GM18511 (cell line): Measurements from ENCODE around the gene MMP24OS.
A peak's percentile ranks its signal among the peaks of the same experiment; 100 is the strongest.
"Not testable (repeated sequence)": the region's sequence is repeated elsewhere in the genome, so short reads cannot be mapped to it uniquely, and the experiment has no call there.

Experiments used
- ATAC-seq: cut with Tn5 transposase; IDR thresholded peaks from one replicate; pipeline ENCODE4 v1.9.1; 2021; ENCODE audit warnings: mild to moderate bottlenecking, moderate library complexity; ENCODE audit not compliant: unreplicated experiment

MMP24OS gene

DNA sequence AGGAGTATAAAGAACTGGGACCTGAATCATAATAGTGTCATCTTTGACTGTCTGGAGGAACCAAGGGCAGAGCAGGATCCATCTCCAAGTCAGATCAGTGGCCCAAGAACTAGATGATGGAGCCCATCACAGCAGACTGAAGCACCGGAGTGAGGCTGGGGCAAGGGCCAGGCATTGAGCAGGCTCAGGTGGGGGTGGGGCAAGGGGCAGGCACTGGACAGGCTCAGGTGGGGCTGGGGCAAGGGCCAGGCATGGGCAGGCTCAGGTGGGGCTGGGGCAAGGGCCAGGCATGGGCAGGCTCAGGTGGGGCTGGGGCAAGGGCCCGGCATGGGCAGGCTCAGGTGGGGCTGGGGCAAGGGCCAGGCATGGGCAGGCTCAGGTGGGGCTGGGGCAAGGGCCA lies 25.3 kb downstream of the MMP24OS start:
- ATAC-seq: not testable (repeated sequence)

GRCh38 chr20:35252037-35252461 lies 25.9 kb downstream of the MMP24OS start:
- ATAC-seq: peak; percentile 52

GRCh38 chr20:35251613-35251940 lies 26.3 kb downstream of the MMP24OS start:
- no peak for ATAC-seq

DNA sequence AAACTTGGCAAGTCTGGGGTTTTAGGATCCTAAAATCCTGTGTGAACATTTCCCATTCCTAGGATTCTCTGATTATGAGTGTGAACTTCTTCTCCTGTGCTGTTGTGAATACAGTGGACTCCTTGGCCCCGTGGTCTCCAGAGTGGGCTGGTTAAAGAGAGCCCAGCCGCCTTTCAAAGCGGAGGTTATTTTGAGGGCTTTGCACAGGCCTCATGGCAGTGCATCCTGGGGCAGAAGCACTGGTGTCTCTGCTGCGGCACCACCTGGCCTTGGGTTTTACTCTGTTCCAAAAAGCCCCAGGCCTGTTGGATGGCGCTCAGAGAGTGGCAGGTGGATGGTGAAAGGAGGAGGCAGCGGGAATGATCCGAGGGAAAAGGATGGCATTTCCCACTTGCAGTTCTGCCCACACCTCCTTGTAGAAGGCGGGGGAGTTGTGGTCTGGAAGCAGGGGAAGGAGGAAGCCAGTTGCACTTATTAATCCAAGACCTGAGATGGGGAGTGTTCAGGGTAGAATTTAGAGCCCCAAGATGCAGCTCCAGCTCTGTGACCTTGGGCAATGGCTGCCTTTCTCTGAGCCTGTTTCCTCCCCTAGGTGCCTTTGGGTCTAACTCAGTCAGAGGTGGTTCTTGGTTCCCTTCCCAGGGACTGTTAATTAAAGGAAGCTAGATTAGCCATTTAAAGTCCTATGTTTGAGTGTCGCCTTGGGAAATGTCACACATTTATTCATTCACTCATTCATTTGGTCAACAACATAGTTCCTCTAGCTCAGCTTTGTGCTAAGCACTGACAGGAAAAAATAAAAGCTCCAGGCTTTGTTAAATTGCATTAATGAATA lies 29.1 kb downstream of the MMP24OS start:
- no peak for ATAC-seq

DNA sequence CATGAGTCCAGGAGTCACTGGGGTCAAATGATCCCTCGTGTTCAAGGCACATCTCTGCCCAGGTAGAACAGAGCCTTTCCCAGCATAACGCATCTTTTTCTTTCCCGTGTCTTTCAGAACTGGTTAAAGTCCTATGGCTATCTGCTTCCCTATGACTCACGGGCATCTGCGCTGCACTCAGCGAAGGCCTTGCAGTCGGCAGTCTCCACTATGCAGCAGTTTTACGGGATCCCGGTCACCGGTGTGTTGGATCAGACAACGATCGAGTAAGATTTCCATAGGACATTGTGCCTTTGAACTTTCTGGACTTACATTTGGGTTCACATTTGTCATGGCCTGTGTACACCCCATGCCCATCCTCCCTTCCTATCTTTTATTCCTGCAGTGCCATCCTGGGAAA lies 31.2 kb downstream of the MMP24OS start:
- ATAC-seq: no peak

DNA sequence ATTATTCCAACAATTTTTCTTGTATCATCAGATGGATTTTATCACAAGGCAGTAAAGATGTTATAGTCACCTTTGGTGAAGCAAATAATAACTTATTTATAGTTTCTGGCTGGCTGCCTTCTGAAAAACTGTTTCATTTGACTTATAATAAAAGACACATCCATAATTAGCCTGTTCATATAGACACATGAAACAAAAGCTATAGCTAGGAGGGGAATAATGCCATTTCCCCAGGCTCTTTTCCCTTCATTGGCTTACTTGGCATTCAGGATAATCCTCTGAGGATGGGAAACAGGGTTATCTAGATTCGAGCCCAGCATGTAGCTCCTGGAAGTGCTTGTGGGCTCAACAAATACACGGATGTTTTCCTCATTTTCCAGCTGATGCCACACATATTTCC lies 33.9 kb downstream of the MMP24OS start:
- no peak for ATAC-seq

DNA sequence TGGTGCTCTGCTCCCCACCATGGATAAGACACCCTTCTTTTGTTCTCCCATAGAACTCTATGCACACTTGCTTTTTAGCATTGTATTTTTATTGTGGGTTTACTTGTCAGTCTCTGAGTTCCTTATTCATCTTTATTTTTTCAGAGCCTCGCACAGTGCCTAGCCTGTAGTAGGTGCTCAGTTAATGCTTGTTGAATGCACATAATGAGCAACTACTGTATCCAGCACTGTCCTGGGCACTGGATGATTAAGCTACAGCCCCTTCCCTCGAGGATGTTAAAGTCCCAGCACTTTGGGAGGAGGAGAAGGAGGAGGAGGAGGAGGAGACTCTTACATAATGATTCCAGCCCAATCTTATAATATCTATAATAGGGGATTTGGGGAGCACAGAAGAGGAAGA lies 34.6 kb downstream of the MMP24OS start:
- no peak for ATAC-seq

- ATAC-seq: no peak
Measured at GRCh38 chr20:35240811-35241293, 37.1 kb downstream of the MMP24OS start.

- no peak for ATAC-seq
Measured at GRCh38 chr20:35240083-35240810, 37.7 kb downstream of the MMP24OS start.

GRCh38 chr20:35238735-35239134 lies 39.2 kb downstream of the MMP24OS start:
- no peak for ATAC-seq

GRCh38 chr20:35238170-35238569 lies 39.8 kb downstream of the MMP24OS start:
- ATAC-seq: no peak

GRCh38 chr20:35237486-35237885 lies 40.4 kb downstream of the MMP24OS start:
- ATAC-seq: no peak

DNA sequence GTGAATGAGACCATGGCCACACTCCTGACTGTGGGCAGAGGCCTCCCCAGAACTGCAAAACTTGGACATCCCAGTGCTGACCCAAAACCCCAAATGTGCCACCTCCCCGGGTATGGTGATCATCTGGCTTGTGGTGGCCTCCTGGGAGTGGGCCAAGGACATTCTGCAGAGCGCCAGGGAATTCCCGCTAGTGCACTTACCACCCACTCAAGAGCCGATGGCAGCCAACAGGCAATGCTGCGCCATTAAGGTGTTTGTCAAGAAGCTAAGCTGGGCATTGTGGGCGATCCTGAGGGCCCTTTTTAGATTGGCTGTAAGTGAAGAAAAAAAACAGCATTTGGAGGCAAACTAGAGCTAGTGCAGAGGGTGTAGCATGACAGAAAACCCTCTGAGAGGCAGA lies 42.0 kb downstream of the MMP24OS start:
- no peak for ATAC-seq

DNA sequence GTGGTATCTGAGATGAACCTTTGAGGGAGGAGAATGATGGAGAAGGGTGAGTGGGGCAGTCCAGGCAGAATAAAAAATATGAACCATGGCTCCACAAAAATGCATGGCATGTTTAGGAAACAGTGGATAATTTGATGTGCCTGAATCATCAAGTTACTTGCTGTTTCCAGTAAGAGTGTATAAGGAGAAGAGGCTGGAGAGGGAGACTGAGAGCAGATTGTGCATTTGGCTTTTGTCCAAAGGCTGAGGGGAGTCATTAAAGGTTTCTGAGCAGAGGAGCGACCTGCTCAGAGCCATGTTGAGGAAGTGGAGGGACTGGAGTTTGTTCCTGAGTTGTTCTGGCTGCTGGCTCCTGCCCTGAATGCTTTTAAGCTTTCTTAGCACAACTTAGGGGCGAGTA lies 45.3 kb downstream of the MMP24OS start:
- ATAC-seq: no peak

DNA sequence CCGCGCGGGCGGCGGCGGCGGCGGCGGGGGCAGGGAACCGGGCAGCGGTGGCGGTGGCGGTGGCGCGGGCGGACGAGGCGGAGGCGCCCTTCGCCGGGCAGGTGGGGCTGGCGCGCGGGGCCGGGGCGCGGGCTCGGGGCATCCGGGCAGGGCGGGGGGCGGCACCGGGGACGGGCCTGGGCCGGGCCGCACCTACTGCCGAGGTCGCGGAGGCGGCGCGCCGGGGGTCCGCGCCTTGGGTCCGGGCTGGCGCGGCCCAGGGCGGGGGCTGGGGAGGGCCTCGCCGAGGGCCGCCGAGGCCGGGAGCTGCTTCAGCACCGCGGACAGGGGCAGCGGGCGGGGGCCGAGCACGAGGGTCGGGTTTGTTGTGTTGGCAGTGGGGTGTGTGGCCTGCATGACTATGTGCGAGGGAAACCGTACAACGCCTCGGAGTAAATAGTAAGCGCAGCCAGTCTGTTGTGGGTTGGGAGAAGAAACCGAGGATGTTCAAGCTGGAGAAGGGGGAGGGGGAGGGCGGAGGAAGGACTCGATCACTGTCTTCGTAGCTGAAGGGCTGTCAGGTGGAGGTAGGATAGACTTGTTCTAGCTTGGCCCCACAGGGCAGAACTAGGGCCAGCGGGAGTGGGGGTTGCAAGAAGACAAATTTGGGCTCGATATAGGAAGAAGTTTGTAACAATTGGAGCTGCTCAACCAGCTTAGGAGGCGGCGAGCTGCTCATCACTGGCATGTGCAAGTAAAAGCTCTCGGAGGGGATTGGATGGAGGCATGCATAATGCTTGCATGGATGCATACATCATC lies 50.8 kb downstream of the MMP24OS start:
- no peak for ATAC-seq
